Measurements from ENCODE around the gene DHRS12.

Gene DHRS12

DNA sequence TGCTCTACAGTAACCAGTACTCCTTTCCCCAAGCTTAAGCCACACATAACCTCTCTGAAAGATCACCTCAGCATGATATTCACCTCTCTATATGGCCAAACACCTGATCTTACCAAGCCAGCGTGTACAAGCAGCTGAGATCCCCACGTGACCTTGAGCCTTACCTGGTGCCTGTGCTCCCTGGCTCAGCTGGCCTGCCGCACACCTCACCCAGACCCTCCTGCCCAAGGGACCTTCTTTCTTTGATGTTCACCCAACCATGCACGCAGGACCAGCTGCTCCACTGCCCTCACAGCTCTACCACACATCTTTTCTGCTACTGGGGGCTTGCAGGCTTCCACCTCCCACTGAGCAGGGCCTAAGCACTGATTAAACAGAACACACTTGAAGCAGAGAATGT, 9.0 kb downstream of the DHRS12 start:
- H3K4me1 ChIP-seq (ENCODE audit: insufficient read depth, low read length) = peaks cover 10% of the 10 kb centered on the region
- no peak overlapping the region for H3K27ac ChIP-seq (ENCODE audit: low read depth, low read length)
- no peaks in the 10 kb centered on the region for H3K27me3 ChIP-seq (ENCODE audit: insufficient read depth, low read length)
- WGBS = 70% methylated on average over 4 of the region's 4 CpGs
- no peak overlapping the region for H3K9ac ChIP-seq (ENCODE audit: low read depth, low read length)
- H3K9me3 ChIP-seq (ENCODE audit: insufficient read depth, low read depth, low read length) = no peaks in the 10 kb centered on the region
- H3K36me3 ChIP-seq (ENCODE audit: insufficient read depth, low read length) = no peaks in the 10 kb centered on the region
- H3K4me3 ChIP-seq (ENCODE audit: low read length) = no peak overlapping the region

DNA sequence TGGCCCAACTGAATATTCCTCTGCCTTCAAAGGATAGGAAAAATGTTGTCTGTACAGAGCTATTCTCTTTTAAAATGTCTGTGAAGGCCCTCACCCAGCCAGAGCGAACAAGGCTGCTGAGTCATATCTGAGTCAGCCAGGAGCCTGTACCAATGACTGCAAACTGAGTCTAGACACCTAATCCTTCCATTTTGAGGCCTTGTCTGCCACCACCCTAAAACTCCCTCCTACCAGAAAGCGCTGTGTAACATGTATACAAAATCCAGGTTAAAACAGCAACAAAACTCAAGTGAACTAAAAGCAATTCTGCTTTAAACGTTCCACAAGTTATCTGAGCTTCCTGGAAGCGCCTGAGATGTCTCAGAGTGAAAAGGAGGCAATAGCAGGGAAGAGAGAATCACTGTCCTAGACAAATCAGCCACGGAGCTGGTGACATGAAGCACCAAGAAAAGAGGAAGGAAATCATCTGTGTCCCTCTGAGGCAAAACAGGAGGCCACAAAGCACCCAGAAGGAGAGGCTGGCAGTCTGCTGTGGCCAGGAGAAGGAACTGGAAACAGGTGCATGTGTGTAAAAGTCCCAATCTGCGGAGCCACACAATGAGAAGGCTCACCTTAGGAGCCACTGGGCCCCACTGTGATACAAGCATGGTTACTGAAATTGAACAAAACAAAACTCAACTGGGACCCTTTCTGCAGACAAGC, 10.2 kb downstream of the DHRS12 start:
- Histone ChIP-seq H3K9me3 (ENCODE audit: insufficient read depth, low read depth, low read length) (no peaks in the 10 kb centered on the region), H3K4me3 (ENCODE audit: low read length) (no peak overlapping the region), H3K4me1 (ENCODE audit: insufficient read depth, low read length) (0 out of 2 replicates have a peak, but pooled peaks cover 3% of the 10 kb centered on the region), H3K36me3 (ENCODE audit: insufficient read depth, low read length) (no peaks in the 10 kb centered on the region), H3K27me3 (ENCODE audit: insufficient read depth, low read length) (no peaks in the 10 kb centered on the region), H3K9ac (ENCODE audit: low read depth, low read length) (no peak overlapping the region), H3K27ac (ENCODE audit: low read depth, low read length) (no peak overlapping the region)
- WGBS = 84% methylated on average over 6 of the region's 6 CpGs

DNA sequence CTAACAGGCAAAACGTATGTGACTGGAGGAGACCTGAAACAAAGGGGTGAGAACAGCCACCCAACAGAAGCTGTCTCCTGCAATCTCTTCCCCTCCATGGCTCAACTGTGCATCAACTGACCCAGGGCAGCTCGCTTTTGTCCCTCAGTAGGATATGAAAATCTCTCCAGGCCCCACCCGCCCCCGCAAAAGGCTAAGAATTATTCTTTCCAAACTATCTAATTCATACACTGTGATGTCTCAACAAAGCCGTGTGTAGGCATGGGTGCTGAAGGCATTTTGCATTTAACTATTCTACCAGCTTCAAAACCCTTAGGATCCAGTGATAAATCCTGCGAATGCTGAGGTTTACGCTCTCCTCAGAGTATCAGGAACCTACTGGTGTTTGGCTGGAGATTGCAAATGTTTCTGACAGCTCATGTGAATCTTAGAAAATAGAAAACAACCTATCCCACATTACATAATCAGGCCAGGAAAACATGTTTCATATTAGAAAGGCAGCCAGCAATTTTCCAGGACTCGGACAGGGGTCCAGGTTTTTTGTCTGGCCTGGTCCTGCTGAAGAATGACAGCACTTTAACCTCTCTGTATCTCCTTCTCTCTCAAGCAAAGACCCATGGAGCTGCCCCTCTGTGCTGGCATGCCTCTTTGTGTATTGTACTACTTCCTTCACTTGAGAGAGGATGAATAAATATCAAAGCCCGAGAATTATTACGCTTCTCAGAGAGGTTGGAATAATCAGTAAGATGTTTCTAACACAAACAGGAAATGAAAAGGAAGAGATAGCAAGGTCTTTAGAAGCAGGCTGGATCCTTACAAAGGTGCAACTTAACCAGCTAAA, 17.3 kb downstream of the DHRS12 start:
- 92% methylated on average over 10 of the region's 10 CpGs for WGBS
- Histone ChIP-seq H3K9ac (ENCODE audit: low read depth, low read length) (no peak overlapping the region), H3K4me3 (ENCODE audit: low read length) (no peak overlapping the region), H3K27me3 (ENCODE audit: insufficient read depth, low read length) (no peaks in the 10 kb centered on the region), H3K9me3 (ENCODE audit: insufficient read depth, low read depth, low read length) (no peaks in the 10 kb centered on the region), H3K36me3 (ENCODE audit: insufficient read depth, low read length) (no peaks in the 10 kb centered on the region), H3K4me1 (ENCODE audit: insufficient read depth, low read length) (no peaks in the 10 kb centered on the region), H3K27ac (ENCODE audit: low read depth, low read length) (no peak overlapping the region)

DNA sequence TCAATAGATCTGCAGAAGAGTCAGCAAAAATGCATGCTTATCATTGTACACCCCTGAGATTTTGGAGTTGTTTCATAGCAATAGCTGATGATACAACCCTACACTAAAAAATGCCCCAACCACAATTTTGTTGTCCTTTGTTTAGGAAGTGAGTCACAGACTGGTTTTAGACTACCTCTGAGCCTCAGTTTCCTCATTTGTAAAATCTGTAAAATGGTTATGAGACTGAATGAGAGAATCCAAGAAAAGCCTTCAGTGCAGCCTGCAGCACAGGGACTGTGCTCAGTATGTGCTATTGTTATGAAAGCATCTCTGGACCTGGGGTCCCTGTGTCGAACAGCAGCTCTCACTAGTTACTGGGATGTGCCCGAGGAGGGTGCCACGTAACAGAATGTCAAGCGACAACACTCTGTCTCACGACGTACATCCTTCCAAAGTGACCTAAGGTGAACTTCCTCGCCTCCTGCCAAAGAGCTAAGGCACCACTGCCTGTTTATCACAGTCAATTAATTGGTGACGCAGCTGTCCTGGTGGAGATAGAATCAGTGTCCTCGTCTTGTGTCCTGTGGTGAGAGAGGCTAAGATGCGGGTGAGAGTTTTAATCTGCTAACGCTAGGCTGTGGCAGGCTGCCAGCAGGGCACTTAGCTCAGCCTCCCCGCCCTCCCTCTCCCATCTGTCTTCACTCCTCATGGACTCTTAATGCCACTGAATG, 18.1 kb downstream of the DHRS12 start:
- Histone ChIP-seq H3K9ac (ENCODE audit: low read depth, low read length) (no peak overlapping the region), H3K9me3 (ENCODE audit: insufficient read depth, low read depth, low read length) (no peaks in the 10 kb centered on the region), H3K4me3 (ENCODE audit: low read length) (no peak overlapping the region), H3K27ac (ENCODE audit: low read depth, low read length) (no peak overlapping the region), H3K4me1 (ENCODE audit: insufficient read depth, low read length) (no peaks in the 10 kb centered on the region; the same call in 1 of the 2 replicates), H3K36me3 (ENCODE audit: insufficient read depth, low read length) (no peaks in the 10 kb centered on the region), H3K27me3 (ENCODE audit: insufficient read depth, low read length) (no peaks in the 10 kb centered on the region)
- 85% methylated on average over 12 of the region's 12 CpGs for WGBS

DNA sequence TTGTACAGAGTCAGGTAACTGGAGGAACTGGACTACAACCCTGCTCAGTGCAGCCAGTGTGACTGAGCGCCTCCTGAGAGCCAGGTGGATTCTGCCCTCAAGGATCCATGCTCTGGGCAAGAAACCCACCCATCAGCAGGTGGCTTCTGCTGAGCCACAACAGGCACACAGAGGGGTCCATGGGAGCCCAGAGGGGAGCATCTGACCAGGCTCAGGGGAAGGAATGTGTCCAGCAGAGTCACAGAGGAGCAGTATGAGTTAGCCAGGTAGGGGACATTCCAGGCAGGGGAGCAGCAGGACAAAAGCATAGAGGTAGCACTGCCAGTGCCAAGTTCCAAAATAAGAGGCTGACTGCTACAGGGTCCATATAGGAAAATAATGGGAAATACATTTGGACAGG, 19.9 kb downstream of the DHRS12 start:
- H3K4me1 ChIP-seq (ENCODE audit: insufficient read depth, low read length) = no peaks in the 10 kb centered on the region; the same call in 1 of the 2 replicates

DNA sequence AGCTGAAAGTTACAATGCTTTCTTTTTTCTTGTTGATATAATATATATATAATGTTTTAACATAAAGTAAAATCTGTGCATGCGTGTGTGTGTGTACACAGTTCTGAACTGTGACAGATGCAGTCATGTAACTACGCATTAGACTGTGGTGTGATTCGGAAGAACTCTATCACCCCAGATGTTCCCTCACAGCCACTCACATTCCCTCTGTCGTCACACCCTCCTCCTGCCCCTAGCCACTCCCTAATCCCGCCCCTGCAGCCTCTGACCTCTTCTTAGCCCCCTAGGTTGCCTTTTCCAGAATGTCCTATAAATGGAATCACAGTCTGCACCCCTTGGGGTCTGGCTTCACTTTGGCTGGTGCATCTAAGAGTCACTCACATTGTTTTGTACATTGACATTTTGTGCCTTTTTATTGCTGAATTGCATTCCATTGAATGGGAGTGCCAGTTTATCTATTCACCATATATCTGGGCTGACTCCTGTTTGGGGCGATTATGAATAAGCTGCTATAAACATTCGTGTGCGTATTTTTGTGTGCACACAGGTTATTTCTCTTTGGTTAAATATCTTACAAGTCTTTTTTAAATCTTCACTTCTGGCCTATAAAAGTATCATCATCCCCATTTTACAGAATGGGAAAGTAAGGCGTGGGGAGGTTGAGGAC, 20.4 kb downstream of the DHRS12 start:
- H3K4me3 ChIP-seq (ENCODE audit: low read length) = no peak overlapping the region
- H3K9ac ChIP-seq (ENCODE audit: low read depth, low read length) = no peak overlapping the region
- no peak overlapping the region for H3K27ac ChIP-seq (ENCODE audit: low read depth, low read length)
- no peaks in the 10 kb centered on the region; the same call in 1 of the 2 replicates for H3K4me1 ChIP-seq (ENCODE audit: insufficient read depth, low read length)
- no peaks in the 10 kb centered on the region for H3K36me3 ChIP-seq (ENCODE audit: insufficient read depth, low read length)
- no peaks in the 10 kb centered on the region for H3K27me3 ChIP-seq (ENCODE audit: insufficient read depth, low read length)
- 90% methylated on average over 8 of the region's 9 CpGs for WGBS
- no peaks in the 10 kb centered on the region for H3K9me3 ChIP-seq (ENCODE audit: insufficient read depth, low read depth, low read length)

More for the DNA sequence above, 19.9 kb downstream of the DHRS12 start:
- H3K9ac ChIP-seq (ENCODE audit: low read depth, low read length) = no peak overlapping the region
- H3K36me3 ChIP-seq (ENCODE audit: insufficient read depth, low read length) = no peaks in the 10 kb centered on the region
- H3K9me3 ChIP-seq (ENCODE audit: insufficient read depth, low read depth, low read length) = no peaks in the 10 kb centered on the region
- no peak overlapping the region for H3K4me3 ChIP-seq (ENCODE audit: low read length)
- WGBS = 94% methylated on average over 1 of the region's 1 CpG
- no peaks in the 10 kb centered on the region for H3K27me3 ChIP-seq (ENCODE audit: insufficient read depth, low read length)
- no peak overlapping the region for H3K27ac ChIP-seq (ENCODE audit: low read depth, low read length)

DNA sequence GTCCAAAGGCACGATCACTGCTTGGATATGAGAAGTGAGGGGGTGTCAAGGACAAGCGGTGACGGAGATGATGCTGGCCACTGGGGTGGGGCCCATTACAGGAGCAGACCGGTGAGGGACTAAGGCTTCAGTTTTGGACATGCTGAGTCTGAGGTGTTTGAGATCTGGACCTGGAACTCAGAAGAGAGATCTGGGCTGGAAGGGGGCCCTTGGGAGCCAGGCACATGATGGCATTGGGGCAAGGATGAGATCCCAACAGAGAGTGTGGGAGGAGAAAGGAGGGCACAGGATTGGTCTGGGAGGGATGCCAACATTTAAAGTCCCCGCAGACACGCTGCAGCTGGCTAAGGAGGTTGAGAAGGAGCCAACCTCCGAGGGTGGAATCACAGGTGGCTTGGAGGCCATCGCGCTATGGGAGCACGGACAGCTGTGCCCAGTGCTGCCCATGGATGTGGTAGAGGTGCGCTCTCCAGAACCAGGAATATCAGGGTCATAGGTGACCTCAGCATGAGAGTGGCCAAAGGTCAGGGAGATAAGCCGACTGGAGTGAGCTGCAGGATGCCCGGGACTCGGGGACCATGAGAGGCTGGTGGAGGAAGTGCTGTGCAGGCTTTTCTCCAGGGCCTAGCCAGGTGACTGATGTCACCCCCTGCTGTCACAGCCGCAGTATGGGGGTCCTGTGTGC, 21.8 kb downstream of the DHRS12 start:
- H3K9me3 ChIP-seq (ENCODE audit: insufficient read depth, low read depth, low read length) = no peaks in the 10 kb centered on the region
- no peak overlapping the region for H3K27ac ChIP-seq (ENCODE audit: low read depth, low read length)
- H3K4me3 ChIP-seq (ENCODE audit: low read length) = no peak overlapping the region
- H3K4me1 ChIP-seq (ENCODE audit: insufficient read depth, low read length) = no peaks in the 10 kb centered on the region; the same call in 1 of the 2 replicates
- H3K27me3 ChIP-seq (ENCODE audit: insufficient read depth, low read length) = no peaks in the 10 kb centered on the region
- H3K36me3 ChIP-seq (ENCODE audit: insufficient read depth, low read length) = no peaks in the 10 kb centered on the region
- 93% methylated on average over 15 of the region's 15 CpGs for WGBS
- no peak overlapping the region for H3K9ac ChIP-seq (ENCODE audit: low read depth, low read length)

DNA sequence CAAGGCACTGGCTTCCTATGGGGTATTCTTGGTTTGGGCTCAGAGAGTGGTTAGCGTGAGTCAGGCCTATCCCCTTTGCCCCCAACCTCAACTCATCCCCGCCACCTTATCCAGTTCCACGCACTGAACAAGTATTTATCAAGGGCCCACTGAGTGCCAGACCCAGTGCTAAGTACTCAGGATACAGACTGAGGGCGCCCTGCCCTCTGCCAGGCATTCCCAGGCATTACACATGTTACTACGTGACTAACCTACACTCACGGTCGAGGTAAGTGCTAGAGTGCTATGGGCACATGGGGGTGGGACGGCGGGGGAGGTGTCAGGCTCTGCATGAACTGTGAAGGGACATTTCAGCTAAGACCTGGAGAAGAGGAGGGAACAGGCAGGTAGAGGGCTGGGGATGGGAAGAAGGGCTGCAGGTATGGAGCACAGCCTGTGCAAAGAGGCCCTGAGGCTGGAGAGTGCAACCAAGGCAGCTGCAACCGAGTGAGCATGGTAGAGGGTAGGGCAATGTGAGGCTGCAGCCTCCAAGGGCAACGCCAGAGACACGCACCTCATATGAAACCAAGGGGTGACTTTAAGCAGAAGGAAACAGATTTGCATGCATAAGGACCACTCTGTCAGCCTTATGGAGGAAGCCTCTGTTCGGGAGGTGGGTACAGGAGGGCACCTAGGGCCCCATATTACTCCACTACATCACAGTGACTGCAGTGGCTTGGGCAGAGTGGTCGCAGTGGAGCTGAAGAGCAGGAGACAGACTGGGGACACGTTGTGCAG, 22.5 kb downstream of the DHRS12 start:
- Histone ChIP-seq H3K27ac (ENCODE audit: low read depth, low read length) (no peak overlapping the region), H3K4me3 (ENCODE audit: low read length) (no peak overlapping the region), H3K4me1 (ENCODE audit: insufficient read depth, low read length) (no peaks in the 10 kb centered on the region; the same call in 1 of the 2 replicates), H3K9me3 (ENCODE audit: insufficient read depth, low read depth, low read length) (no peaks in the 10 kb centered on the region), H3K27me3 (ENCODE audit: insufficient read depth, low read length) (no peaks in the 10 kb centered on the region), H3K36me3 (ENCODE audit: insufficient read depth, low read length) (no peaks in the 10 kb centered on the region), H3K9ac (ENCODE audit: low read depth, low read length) (no peak overlapping the region)
- WGBS = 82% methylated on average over 15 of the region's 15 CpGs

DNA sequence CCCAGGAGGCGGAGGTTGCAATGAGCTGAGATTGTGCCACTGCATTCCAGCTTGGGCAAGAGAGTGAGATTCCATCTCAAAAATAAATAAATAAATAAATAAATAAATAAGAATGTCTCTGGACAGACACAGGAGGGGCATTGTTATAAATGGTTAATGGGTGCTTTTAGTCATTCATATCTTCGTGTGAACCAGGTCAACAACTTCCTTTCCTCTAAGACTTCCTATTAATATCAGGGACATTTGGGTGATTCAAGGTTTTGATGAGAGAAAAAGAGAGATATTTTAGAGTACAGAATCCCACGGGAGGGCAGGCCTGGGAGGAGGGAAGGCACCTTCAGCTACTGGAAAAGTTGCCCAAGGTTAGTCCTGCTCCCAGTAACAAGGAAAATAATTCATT, 23.9 kb downstream of the DHRS12 start:
- Histone ChIP-seq H3K9ac (ENCODE audit: low read depth, low read length) (no peak overlapping the region), H3K27me3 (ENCODE audit: insufficient read depth, low read length) (no peaks in the 10 kb centered on the region), H3K4me1 (ENCODE audit: insufficient read depth, low read length) (no peaks in the 10 kb centered on the region; the same call in 1 of the 2 replicates), H3K9me3 (ENCODE audit: insufficient read depth, low read depth, low read length) (no peaks in the 10 kb centered on the region), H3K27ac (ENCODE audit: low read depth, low read length) (no peak overlapping the region), H3K36me3 (ENCODE audit: insufficient read depth, low read length) (no peaks in the 10 kb centered on the region), H3K4me3 (ENCODE audit: low read length) (no peak overlapping the region)
- WGBS = 95% methylated on average over 2 of the region's 3 CpGs

DNA sequence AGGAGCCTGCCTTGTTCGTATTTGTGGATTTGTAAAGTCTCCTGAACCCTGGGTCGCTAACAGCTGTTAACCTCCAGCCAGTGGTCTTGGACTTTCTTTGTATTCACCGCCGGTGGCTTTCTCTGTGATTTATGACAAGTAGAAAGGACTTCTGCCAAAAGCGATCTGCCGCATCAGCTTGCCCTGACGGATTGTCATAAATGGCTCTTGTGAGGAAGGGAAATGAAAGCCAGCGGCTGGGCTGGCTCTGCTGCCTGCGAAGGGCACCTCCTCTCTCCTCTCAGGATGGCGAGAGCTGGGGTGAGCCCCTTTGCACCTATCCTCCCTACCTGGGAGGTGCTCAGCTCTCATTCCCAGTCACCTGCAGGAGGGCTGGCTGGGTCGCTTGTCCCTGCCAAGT, 25.6 kb downstream of the DHRS12 start:
- H3K27me3 ChIP-seq (ENCODE audit: insufficient read depth, low read length) = no peaks in the 10 kb centered on the region
- H3K4me1 ChIP-seq (ENCODE audit: insufficient read depth, low read length) = no peaks in the 10 kb centered on the region; the same call in 1 of the 2 replicates
- no peak overlapping the region for H3K9ac ChIP-seq (ENCODE audit: low read depth, low read length)
- 93% methylated on average over 11 of the region's 11 CpGs for WGBS
- no peaks in the 10 kb centered on the region for H3K36me3 ChIP-seq (ENCODE audit: insufficient read depth, low read length)
- no peak overlapping the region for H3K4me3 ChIP-seq (ENCODE audit: low read length)
- H3K9me3 ChIP-seq (ENCODE audit: insufficient read depth, low read depth, low read length) = no peaks in the 10 kb centered on the region
- H3K27ac ChIP-seq (ENCODE audit: low read depth, low read length) = no peak overlapping the region

Measured in HUES64 (cell line).